A172 (cell line): ENCODE measurements around the gene ZNF420. TPM values are rescaled to one million over a fixed set of nuclear protein-coding genes. Genes with fewer than 3 reads are reported as not detected.
A peak's percentile ranks its signal among the peaks of the same experiment; 100 is the strongest.

Experiments
- DNase-seq: peaks from one replicate; pipeline ENCODE4 v3.0.0-alpha.2; 2015; ENCODE audit warnings: low spot score
- total RNA-seq: library from RNA; depleted of rRNA; stranded (reverse); fragments of >200 nt; shearing (Covaris generic); gene quantifications from 2 replicates; pipeline ENCODE4 v1.2.3, GENCODE V29; 2014; rRNA removed

The ZNF420 gene
- total RNA-seq, 1 experiment from 2014 or later, result 10.2 TPM

DNA sequence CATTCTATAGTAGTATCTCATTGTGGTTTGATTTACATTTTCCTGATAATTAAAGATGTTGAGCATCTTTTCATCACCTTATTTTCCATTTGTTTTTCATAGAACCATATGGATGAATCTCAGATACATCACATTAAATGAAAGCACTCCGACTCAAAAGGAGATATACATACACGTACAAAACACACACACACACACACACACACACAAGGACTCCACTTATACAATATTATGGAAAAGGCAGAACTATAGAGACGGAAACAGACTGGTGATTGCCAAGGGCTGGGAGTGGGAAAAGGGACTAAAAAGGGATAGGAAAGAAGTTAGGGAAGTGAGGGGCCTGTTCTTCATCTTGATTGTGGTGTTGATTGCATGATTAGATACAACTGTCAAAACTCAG lies 70.0 kb downstream of the ZNF420 start:
- no peak for DNase-seq

DNA sequence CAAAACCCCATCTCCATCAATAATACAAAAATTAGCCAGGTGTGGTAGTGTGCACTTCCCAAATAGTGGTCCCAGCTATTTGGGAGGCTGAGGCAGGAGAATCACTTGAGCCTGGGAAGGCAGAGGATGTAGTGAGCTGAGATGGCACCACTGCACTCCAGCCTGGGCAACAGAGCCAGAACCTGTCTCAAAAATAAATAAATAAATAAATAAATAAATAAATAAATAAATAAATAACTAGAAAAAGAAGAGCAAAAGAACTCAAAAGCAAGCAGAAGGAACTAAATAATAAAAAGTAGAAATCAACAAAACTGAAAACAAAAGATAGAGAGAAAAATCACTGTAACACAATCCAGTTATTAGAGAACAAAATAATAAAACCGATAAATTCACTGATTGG lies 81.9 kb downstream of the ZNF420 start:
- DNase-seq, result no peak

DNA sequence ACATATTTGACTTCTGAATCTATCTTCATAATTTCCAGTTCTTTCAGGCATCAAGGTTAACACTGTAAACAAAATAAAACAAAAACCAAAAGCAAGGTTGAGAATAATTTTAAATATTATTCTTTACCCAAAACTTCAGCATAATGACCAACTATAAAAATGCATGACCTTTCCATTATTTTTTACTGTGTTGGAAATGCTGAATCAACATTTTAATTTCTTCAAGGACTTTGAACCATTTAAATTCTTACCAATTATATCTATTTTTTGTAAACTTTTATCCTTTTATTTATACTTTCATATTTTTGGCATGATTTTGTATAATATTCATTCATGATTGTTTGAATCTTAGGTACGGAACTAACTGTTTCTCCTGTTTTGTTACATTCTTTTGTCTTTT lies 87.4 kb downstream of the ZNF420 start:
- no peak for DNase-seq

DNA sequence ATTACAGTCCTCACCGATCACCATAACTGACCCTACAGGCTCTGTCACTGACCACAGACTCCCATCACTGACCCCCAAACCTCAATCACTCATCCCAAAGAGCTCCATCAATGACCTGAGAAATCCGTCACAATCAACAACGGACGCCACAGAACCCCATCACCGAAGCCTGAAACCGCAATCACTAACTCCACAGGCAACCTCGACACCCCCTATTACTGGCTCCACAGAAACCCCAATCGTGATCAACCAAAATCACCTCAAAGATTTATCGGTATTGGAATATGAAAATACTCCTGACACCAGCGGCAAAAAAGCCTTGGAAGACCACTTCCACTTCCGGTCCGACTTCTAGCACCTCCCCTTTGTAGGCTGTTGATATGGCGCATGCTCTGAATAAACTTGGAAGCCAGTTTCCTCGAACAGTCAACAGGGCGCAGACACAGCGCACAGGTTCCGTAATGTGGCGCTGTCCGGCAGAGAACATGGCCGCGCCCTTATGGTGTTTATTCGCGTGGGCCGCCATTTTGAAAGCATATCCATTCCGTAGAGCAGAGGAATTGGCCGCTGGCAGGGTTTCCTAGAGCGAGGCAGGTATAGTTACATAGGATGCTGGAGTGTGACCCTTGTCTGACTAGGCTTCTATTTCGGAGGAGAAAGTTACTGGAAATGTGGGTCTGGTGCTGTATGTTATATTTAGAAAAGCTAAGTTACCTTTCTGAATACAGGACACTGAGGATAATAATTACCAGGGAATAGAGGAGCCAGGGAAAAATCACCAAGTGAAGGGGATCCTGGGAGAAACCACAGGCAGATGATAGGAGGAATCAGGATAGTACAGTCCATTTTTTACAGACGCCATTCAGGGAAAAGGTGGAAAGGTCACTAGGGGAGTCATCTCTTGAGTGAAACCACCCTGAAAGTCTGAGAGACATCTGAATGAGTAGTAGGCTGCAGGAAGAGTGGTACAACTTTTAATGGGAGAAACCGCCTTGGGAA lies 94.4 kb downstream of the ZNF420 start, which contains the start of gene ZNF585A:
TSS of gene ZNF585A (minus strand) at position 328 of the 999 bp plus-strand sequence. CDS start 2,785 bp downstream, outside the sequence.
- peak; percentile 98 for DNase-seq

Other genes starting within 250 kb of the ZNF420 start
- 0.12 and 0.57 TPM in 2 replicates for gene ZNF790, start 240.0 kb upstream of the ZNF420 start, total RNA-seq
- gene ZNF345, start 227.6 kb upstream of the ZNF420 start, total RNA-seq, result 4.0 and 4.3 TPM in 2 replicates
- 4.3 and 5.4 TPM in 2 replicates for gene ZNF829, start 162.1 kb upstream of the ZNF420 start, total RNA-seq
- 8.2 and 10.0 TPM in 2 replicates for gene ZNF568, start 162.1 kb upstream of the ZNF420 start, total RNA-seq
- gene ZNF585A, start 94.3 kb downstream of the ZNF420 start, total RNA-seq, result 8.1 and 18.8 TPM in 2 replicates
- gene ZNF585B, start 132.1 kb downstream of the ZNF420 start, total RNA-seq, result 4.7 and 5.9 TPM in 2 replicates
- 3.9 and 8.3 TPM in 2 replicates for gene ZNF383, start 139.8 kb downstream of the ZNF420 start, total RNA-seq